ENCODE measurements around the gene TMEM239.

Gene TMEM239

GRCh38 chr20:2833761-2834160 is 17.6 kb downstream of the TMEM239 start:
- no peaks in the 10 kb centered on the region for H4K20me1 ChIP-seq (ENCODE audit: insufficient read depth)
- H3K79me2 ChIP-seq (ENCODE audit: insufficient read depth, low read depth), result no peaks in the 10 kb centered on the region
- H3K36me3 ChIP-seq (ENCODE audit: insufficient read depth), result no peaks in the 10 kb centered on the region
- H3K27ac ChIP-seq, result no peak overlapping the region
- no peak overlapping the region for H2AFZ ChIP-seq (ENCODE audit: low read depth)
- no peaks in the 10 kb centered on the region for H3K27me3 ChIP-seq (ENCODE audit: insufficient read depth, low read depth)
- H3K4me3 ChIP-seq (IDR thresholded peaks at IDR 0.05; ENCODE audit: insufficient read depth, low read depth, low read length), result no peak overlapping the region
- no peak for TF ChIP-seq CTCF (conservative IDR thresholded peaks at IDR 0.05; ENCODE audit: low read depth, low read length)
- H3K9ac ChIP-seq, result no peak overlapping the region
- H3K4me1 ChIP-seq (ENCODE audit: low read depth, poor library complexity, severe bottlenecking), result no peaks in the 10 kb centered on the region
- H3K4me2 ChIP-seq, result no peak overlapping the region

GRCh38 chr20:2834401-2835110 is 18.4 kb downstream of the TMEM239 start:
- no peaks in the 10 kb centered on the region for H3K4me1 ChIP-seq (ENCODE audit: low read depth, poor library complexity, severe bottlenecking)
- H3K79me2 ChIP-seq (ENCODE audit: insufficient read depth, low read depth), result no peaks in the 10 kb centered on the region
- no peak for TF ChIP-seq CTCF (conservative IDR thresholded peaks at IDR 0.05; ENCODE audit: low read depth, low read length)
- no peaks in the 10 kb centered on the region for H4K20me1 ChIP-seq (ENCODE audit: insufficient read depth)
- H3K4me2 ChIP-seq, result no peak overlapping the region
- H3K9ac ChIP-seq, result no peak overlapping the region
- H3K36me3 ChIP-seq (ENCODE audit: insufficient read depth), result no peaks in the 10 kb centered on the region
- no peaks in the 10 kb centered on the region for H3K27me3 ChIP-seq (ENCODE audit: insufficient read depth, low read depth)
- H2AFZ ChIP-seq (ENCODE audit: low read depth), result no peak overlapping the region
- no peak overlapping the region for H3K27ac ChIP-seq
- H3K4me3 ChIP-seq (IDR thresholded peaks at IDR 0.05; ENCODE audit: insufficient read depth, low read depth, low read length), result no peak overlapping the region

GRCh38 chr20:2835331-2835796 is 19.2 kb downstream of the TMEM239 start:
- Histone ChIP-seq H3K79me2 (ENCODE audit: insufficient read depth, low read depth) (no peaks in the 10 kb centered on the region), H3K36me3 (ENCODE audit: insufficient read depth) (no peaks in the 10 kb centered on the region), H3K4me1 (ENCODE audit: low read depth, poor library complexity, severe bottlenecking) (no peaks in the 10 kb centered on the region), H4K20me1 (ENCODE audit: insufficient read depth) (no peaks in the 10 kb centered on the region), H3K27me3 (ENCODE audit: insufficient read depth, low read depth) (no peaks in the 10 kb centered on the region), H3K27ac (no peak overlapping the region), H3K4me3 (IDR thresholded peaks at IDR 0.05; ENCODE audit: insufficient read depth, low read depth, low read length) (no peak overlapping the region), H3K9ac (no peak overlapping the region), H3K4me2 (no peak overlapping the region), H2AFZ (ENCODE audit: low read depth) (no peak overlapping the region)
- TF ChIP-seq CTCF (conservative IDR thresholded peaks at IDR 0.05; ENCODE audit: low read depth, low read length), result no peak

- no peak for TF ChIP-seq CTCF (conservative IDR thresholded peaks at IDR 0.05; ENCODE audit: low read depth, low read length)
- H3K27ac ChIP-seq, result no peak overlapping the region
- no peak overlapping the region for H2AFZ ChIP-seq (ENCODE audit: low read depth)
- H3K9ac ChIP-seq, result no peak overlapping the region
- H3K27me3 ChIP-seq (ENCODE audit: insufficient read depth, low read depth), result no peaks in the 10 kb centered on the region
- H4K20me1 ChIP-seq (ENCODE audit: insufficient read depth), result no peaks in the 10 kb centered on the region
- H3K36me3 ChIP-seq (ENCODE audit: insufficient read depth), result no peaks in the 10 kb centered on the region
- no peaks in the 10 kb centered on the region for H3K79me2 ChIP-seq (ENCODE audit: insufficient read depth, low read depth)
- no peaks in the 10 kb centered on the region for H3K4me1 ChIP-seq (ENCODE audit: low read depth, poor library complexity, severe bottlenecking)
- H3K4me3 ChIP-seq (IDR thresholded peaks at IDR 0.05; ENCODE audit: insufficient read depth, low read depth, low read length), result no peak overlapping the region
- H3K4me2 ChIP-seq, result no peak overlapping the region
Measured at GRCh38 chr20:2836035-2836434, 19.9 kb downstream of the TMEM239 start.
